COLO668 (cell line): Measurements from ENCODE around the gene HIVEP1.

Experiments used
- DNase-seq: peaks from one replicate; lab custom pipeline; 2025; ENCODE audit not compliant: unreplicated experiment; lab: John Stamatoyannopoulos, UW

The HIVEP1 gene

GRCh38 chr6:12017263-12017662, 5.2 kb downstream of the HIVEP1 start:
- no peak for DNase-seq

- no peak for DNase-seq
These were observed 5.8 kb downstream of the HIVEP1 start for GRCh38 chr6:12017876-12018401.

GRCh38 chr6:12020187-12020791, 8.2 kb downstream of the HIVEP1 start:
- DNase-seq, result no peak

- no peak for DNase-seq
These were observed 10.4 kb downstream of the HIVEP1 start for GRCh38 chr6:12022481-12022880.

GRCh38 chr6:12022953-12023388, 10.9 kb downstream of the HIVEP1 start:
- DNase-seq, result no peak

- no peak for DNase-seq
These were observed 12.1 kb downstream of the HIVEP1 start for GRCh38 chr6:12024216-12024615.

GRCh38 chr6:12024699-12025434, 12.8 kb downstream of the HIVEP1 start:
- no peak for DNase-seq

GRCh38 chr6:12026120-12026519, 14.0 kb downstream of the HIVEP1 start:
- no peak for DNase-seq

GRCh38 chr6:12026833-12027232, 14.7 kb downstream of the HIVEP1 start:
- no peak for DNase-seq

- DNase-seq, result no peak
These were observed 16.1 kb downstream of the HIVEP1 start for GRCh38 chr6:12028213-12028612.

- no peak for DNase-seq
These were observed 18.0 kb downstream of the HIVEP1 start for GRCh38 chr6:12029979-12030737.

- no peak for DNase-seq
These were observed 19.0 kb downstream of the HIVEP1 start for GRCh38 chr6:12030993-12031550.

GRCh38 chr6:12032783-12033573, 20.9 kb downstream of the HIVEP1 start:
- no peak for DNase-seq

GRCh38 chr6:12033770-12034169, 21.7 kb downstream of the HIVEP1 start:
- DNase-seq, result no peak

GRCh38 chr6:12034349-12034748, 22.2 kb downstream of the HIVEP1 start:
- DNase-seq, result no peak

GRCh38 chr6:12034837-12035236, 22.7 kb downstream of the HIVEP1 start:
- no peak for DNase-seq

- no peak for DNase-seq
These were observed 24.7 kb downstream of the HIVEP1 start for GRCh38 chr6:12036766-12037165.

- DNase-seq, result no peak
These were observed 25.7 kb downstream of the HIVEP1 start for GRCh38 chr6:12037798-12038197.

- DNase-seq, result no peak
These were observed 27.7 kb downstream of the HIVEP1 start for GRCh38 chr6:12039540-12040459.

- no peak for DNase-seq
These were observed 35.2 kb downstream of the HIVEP1 start for GRCh38 chr6:12047304-12047703.
